HG03521 (cell line): ENCODE measurements around the gene TFPI2.

Experiments
- ATAC-seq: cut with Tn5 transposase; IDR thresholded peaks from one replicate; pipeline ENCODE4 v1.9.1; 2021; ENCODE audit warnings: mild to moderate bottlenecking, moderate library complexity; ENCODE audit not compliant: unreplicated experiment

Gene TFPI2

GRCh38 chr7:93860261-93860660 is 30.3 kb downstream of the TFPI2 start:
- no peak for ATAC-seq

- no peak for ATAC-seq
Observed at GRCh38 chr7:93858857-93859256, 31.7 kb downstream of the TFPI2 start.

DNA sequence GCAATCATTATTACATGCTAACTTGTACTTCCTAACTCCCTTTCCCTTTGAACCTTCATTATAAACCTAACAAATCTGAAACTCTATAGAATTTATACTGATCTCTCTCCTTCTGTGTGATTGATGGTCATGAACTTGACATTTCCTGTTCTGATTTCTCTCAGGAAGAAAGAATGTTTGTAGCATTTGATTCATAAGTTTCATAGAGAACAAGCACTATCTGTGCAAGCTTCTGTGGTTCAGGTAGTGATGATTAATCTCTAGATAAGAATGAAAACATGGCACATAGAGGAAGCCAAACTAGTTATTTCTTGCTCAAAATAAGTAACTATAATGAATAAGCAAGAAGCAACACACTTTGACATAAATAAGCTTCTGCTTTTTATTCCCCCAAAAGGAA is 34.2 kb downstream of the TFPI2 start:
- ATAC-seq: no peak

DNA sequence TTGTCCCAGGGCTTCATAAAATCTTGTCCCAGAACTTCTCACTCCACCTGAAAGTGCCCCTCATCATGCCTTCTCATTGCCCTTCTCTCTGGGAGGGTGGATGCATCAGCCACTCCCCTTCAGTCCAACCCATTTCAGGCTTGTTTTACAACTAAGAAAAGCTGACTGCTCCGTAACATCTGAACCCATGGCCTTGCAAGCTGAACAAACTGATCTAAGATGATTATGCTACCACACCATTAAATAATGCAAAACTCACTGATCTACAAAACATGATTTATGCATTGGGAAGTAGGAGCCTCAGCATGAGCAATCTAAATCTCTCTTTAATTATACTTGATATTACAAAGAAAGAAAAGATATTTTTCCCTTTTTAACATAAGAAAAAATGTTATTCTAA is 34.8 kb downstream of the TFPI2 start:
- ATAC-seq: no peak

GRCh38 chr7:93854480-93854879 is 36.1 kb downstream of the TFPI2 start:
- ATAC-seq: no peak

DNA sequence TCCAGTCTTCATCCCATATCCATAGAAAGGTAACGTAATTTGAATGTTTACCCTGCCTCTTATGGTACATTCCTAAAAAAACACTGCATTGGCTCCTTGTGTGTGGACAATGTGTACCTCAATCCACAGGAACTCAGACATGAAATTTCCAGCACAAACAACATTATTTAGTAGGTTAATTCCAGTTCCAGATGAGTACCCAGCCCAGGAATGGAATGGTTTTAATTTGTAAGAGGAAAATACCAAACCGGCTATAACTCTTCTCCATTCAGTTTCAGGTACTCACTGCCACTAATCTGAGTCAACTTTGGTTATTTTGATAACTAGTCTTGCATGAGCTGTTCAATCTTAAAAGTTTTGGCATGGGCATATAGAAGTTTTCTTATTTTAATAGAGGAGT is 39.0 kb downstream of the TFPI2 start:
- ATAC-seq: no peak

DNA sequence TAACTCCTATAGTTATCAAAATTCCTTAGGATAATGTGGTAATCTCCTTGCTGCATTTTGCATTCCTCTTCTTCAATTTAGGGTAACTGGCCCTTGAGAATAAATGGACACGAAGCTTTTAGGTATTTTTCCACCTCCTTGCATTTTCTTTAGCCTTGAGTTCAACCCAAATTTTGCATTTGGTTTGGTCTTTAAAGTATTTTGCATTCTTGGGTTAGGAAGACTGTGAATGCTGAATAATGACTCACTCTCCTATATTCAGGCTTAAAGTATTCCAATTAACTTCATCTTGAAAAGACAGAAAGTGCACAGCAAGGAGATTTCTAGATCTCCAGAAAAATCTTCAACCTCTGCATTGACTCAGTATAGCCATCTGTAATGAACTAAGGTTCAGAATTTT is 47.3 kb downstream of the TFPI2 start:
- ATAC-seq: no peak

GRCh38 chr7:93838966-93839365 is 51.6 kb downstream of the TFPI2 start:
- no peak for ATAC-seq

DNA sequence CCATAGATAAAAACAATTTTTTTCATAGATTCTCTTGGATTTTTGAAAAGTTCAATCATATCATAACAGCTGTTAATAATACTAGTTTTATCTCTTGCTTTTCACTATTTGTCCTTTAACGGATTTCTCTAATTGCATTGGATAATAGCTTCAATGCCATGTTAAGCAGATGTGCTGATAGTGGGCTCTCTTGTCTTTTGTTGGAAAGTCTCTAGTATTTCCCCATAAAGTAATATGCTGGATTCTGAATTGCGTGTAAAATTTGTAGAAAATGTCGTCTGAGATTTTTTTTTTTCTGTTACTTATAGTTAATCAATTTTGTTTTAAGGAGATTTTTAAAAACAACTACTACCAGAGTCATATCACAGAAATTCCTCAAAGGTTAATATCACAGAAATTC is 53.3 kb downstream of the TFPI2 start:
- no peak for ATAC-seq

- ATAC-seq: no peak
Observed at GRCh38 chr7:93836116-93836515, 54.4 kb downstream of the TFPI2 start.

DNA sequence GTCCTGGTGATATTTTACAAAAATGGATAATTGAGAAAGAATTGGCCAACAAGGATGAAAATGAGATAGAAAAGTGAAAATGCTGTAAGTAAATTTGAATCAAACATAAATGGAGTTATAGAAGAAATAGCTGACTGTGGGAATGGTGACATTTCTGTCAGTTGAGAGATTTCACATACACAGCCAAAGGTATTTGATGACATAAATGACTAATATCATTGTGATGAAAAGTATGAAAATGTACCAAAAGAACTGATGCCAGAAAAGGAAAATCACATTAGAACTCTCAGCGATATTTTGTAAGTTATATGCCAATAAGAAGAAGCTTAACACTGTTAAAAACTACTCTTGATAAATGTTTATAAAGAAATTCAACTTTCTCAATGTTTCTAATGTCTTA is 54.9 kb downstream of the TFPI2 start:
- no peak for ATAC-seq
